HepG2 (cell line): Measurements from ENCODE around the gene HEPN1. TPM values are rescaled to one million over a fixed set of nuclear protein-coding genes. Genes with fewer than 3 reads are reported as not detected.

Experiments
- AGO2 ChIP-seq: fragments of 200-400 bp; formaldehyde crosslinking; optimal IDR thresholded peaks from 2 replicates; pipeline ENCODE3; 2017; ENCODE audit warnings: mild to moderate bottlenecking, low read depth, low read length, moderate library complexity
- E2F1 ChIP-seq: sonication (generic); formaldehyde crosslinking; IDR thresholded peaks from 2 replicates; pipeline ENCODE4 v1.5.0; 2020; ENCODE audit warnings: missing genetic modification reagents
- GFI1 ChIP-seq: sonication (generic); formaldehyde crosslinking; IDR thresholded peaks from 2 replicates; pipeline ENCODE4 v1.5.0; 2020; ENCODE audit warnings: missing genetic modification reagents, mild to moderate bottlenecking, borderline replicate concordance
- HDAC1 ChIP-seq: sonication (generic); formaldehyde crosslinking; IDR thresholded peaks from 2 replicates; pipeline ENCODE4 v1.5.1; 2020; ENCODE audit warnings: mild to moderate bottlenecking, missing genetic modification reagents
- HNF1B ChIP-seq: sonication (generic); formaldehyde crosslinking; IDR thresholded peaks from 2 replicates; pipeline ENCODE4 v1.5.1; 2020; ENCODE audit warnings: mild to moderate bottlenecking, moderate library complexity, missing genetic modification reagents
- JARID2 ChIP-seq: sonication (generic); formaldehyde crosslinking; IDR thresholded peaks from 2 replicates; pipeline ENCODE4 v1.8.1; 2023; ENCODE audit warnings: missing genetic modification reagents, inconsistent platforms; ENCODE audit not compliant: insufficient replicate concordance
- TERF1 ChIP-seq: sonication (generic); formaldehyde crosslinking; IDR thresholded peaks from 2 replicates; pipeline ENCODE4 v1.8.0; 2022; ENCODE audit warnings: mild to moderate bottlenecking, missing genetic modification reagents, moderate library complexity
- ZBTB43 ChIP-seq: sonication (generic); formaldehyde crosslinking; conservative IDR thresholded peaks from 2 replicates; pipeline ENCODE4 v1.4.0; 2020; ENCODE audit warnings: missing genetic modification reagents
- ZNF124 ChIP-seq: sonication (generic); formaldehyde crosslinking; IDR thresholded peaks from 2 replicates; pipeline ENCODE4 v1.4.0; 2020; ENCODE audit warnings: missing genetic modification reagents
- ZNF142 ChIP-seq: sonication (generic); formaldehyde crosslinking; IDR thresholded peaks from 2 replicates; pipeline ENCODE4 v1.4.0; 2020; ENCODE audit warnings: missing genetic modification reagents
- ZNF333 ChIP-seq: sonication (generic); formaldehyde crosslinking; IDR thresholded peaks from 2 replicates; pipeline ENCODE4 v1.4.0; 2020; ENCODE audit warnings: mild to moderate bottlenecking, missing genetic modification reagents, borderline replicate concordance
- ZNF558 ChIP-seq: sonication (generic); formaldehyde crosslinking; IDR thresholded peaks from 2 replicates; pipeline ENCODE4 v1.9.0; 2022; ENCODE audit warnings: mild to moderate bottlenecking, missing genetic modification reagents, borderline replicate concordance
- ZNF562 ChIP-seq: sonication (generic); formaldehyde crosslinking; IDR thresholded peaks from 2 replicates; pipeline ENCODE4 v1.8.0; 2022; ENCODE audit warnings: missing genetic modification reagents, borderline replicate concordance
- ZNF724P ChIP-seq: sonication (generic); formaldehyde crosslinking; IDR thresholded peaks from 2 replicates; pipeline ENCODE4 v1.8.0; 2022; ENCODE audit warnings: missing genetic modification reagents, borderline replicate concordance
- ZNF746 ChIP-seq: sonication (generic); formaldehyde crosslinking; IDR thresholded peaks from 2 replicates; pipeline ENCODE4 v1.8.0; 2022; ENCODE audit warnings: mild to moderate bottlenecking, missing genetic modification reagents
- ZNF782 ChIP-seq: sonication (generic); formaldehyde crosslinking; IDR thresholded peaks from 2 replicates; pipeline ENCODE4 v1.4.0; 2020; ENCODE audit warnings: missing genetic modification reagents, mild to moderate bottlenecking, borderline replicate concordance
- polyA plus RNA-seq, 8 experiments: library from polyadenylated mRNA; depleted of rRNA in 3 of 8; stranded (reverse) in 7 of 8; unstranded in 1 of 8; fragments of >200 nt; fragmentation: Illumina TruSeq in 4 of 8; extraction: Trizol in 4 of 8; gene quantifications; 2 replicates each; pipeline versions ENCODE4 v1.2.1 to v1.2.3, GENCODE V29; 2011 to 2016; ENCODE audit warnings: low read depth in 4 of 8, missing spikeins in 1 of 8, mixed read lengths in 1 of 8; ENCODE audit not compliant: insufficient read depth in 1 of 8
- total RNA-seq, 5 experiments: library from RNA; depleted of rRNA; stranded (reverse); fragments of >200 nt; fragmentation: Illumina TruSeq; extraction: Trizol; gene quantifications; 2 replicates each; pipeline ENCODE4 v1.2.3, GENCODE V29; 2016; ENCODE audit warnings: low read depth in 1 of 5

HEPN1 gene
- total and polyA plus RNA-seq, 2 of the 13 experiments (the other 11 are each of a cell fraction or from before 2014, with no cell fraction given) = not detected

GRCh38 chr11:124875943-124876817, 42.9 kb upstream of the HEPN1 start (continued):
- TF ChIP-seq JARID2 (CRISPR knock-in tag) (no peak), E2F1 (CRISPR knock-in tag) (peak; percentile 61; the same call in 1 of the 2 replicates), TERF1 (0 out of 2 replicates have a peak, but pooled peaks have one; percentile 36), HNF1B (CRISPR knock-in tag) (0 out of 2 replicates have a peak, but pooled peaks have one; percentile 22), ZNF333 (CRISPR knock-in tag) (peak; percentile 86; the same call in 1 of the 2 replicates), HDAC1 (0 out of 2 replicates have a peak, but pooled peaks have one; percentile 20), ZNF746 (CRISPR knock-in tag) (no peak), ZNF142 (CRISPR knock-in tag) (peak; percentile 58; the same call in 1 of the 2 replicates), GFI1 (CRISPR knock-in tag) (peak; percentile 47; the same call in 1 of the 2 replicates), ZNF782 (CRISPR knock-in tag) (no peak), ZNF724P (CRISPR knock-in tag) (peak; percentile 67; the same call in 1 of the 2 replicates), ZNF124 (CRISPR knock-in tag) (peak; percentile 22; the same call in 1 of the 2 replicates), ZBTB43 (CRISPR knock-in tag) (peak; percentile 65; the same call in 1 of the 2 replicates), ZNF558 (CRISPR knock-in tag) (no peak), ZNF562 (CRISPR knock-in tag) (no peak), AGO2 (peak; percentile 30)
